AG04450 (cell line): ENCODE data around the gene EEIG2. TPM values are rescaled to one million over a fixed set of nuclear protein-coding genes. Genes with fewer than 3 reads are reported as not detected.

ENCODE experiments used
- CTCF ChIA-PET: fragments of 300-600, 350-600 bp; formaldehyde crosslinking; extraction: SDS; loops from one replicate; lab custom pipeline; 2022; ENCODE audit warnings: antibody characterized with exemption, inconsistent platforms; lab: Charles Lee
- POLR2A ChIA-PET: fragments of 350-600 bp; formaldehyde crosslinking; extraction: SDS; loops from one replicate; lab custom pipeline; 2021; ENCODE audit warnings: antibody characterized with exemption, inconsistent platforms; lab: Yijun Ruan, JAX
- DNase-seq: peaks from one replicate; pipeline ENCODE4 v3.0.0-alpha.2; 2011; ENCODE audit warnings: low read depth, low spot score
- H3K27ac ChIP-seq: one replicate; pipeline ENCODE4 v1.5.1; 2012; ENCODE audit warnings: low read depth, low read length, control low read depth
- H3K27me3 ChIP-seq: one replicate; pipeline ENCODE4 v1.6.0; 2012; ENCODE audit warnings: low read length; ENCODE audit not compliant: control insufficient read depth, insufficient read depth
- H3K4me3 ChIP-seq: 2 replicates; pipeline ENCODE4 v1.5.1; 2011; ENCODE audit warnings: mild to moderate bottlenecking, low read depth, low read length, control low read depth
- H3K9me3 ChIP-seq: 2 replicates; pipeline ENCODE4 v1.5.1; 2012; ENCODE audit warnings: low read length; ENCODE audit not compliant: control insufficient read depth, insufficient read depth
- polyA plus RNA-seq: library from polyadenylated mRNA; depleted of rRNA; stranded (reverse); fragments of >200 nt; gene quantifications from 2 replicates; pipeline ENCODE4 v1.2.3, GENCODE V29; 2011
- TF ChIP-seq, protein P1 (sequence below): IDR thresholded peaks from 2 replicates; pipeline ENCODE4 v1.5.1; 2011; ENCODE audit warnings: low read depth, low read length, control low read depth, inconsistent platforms

EEIG2 gene
- polyA plus RNA-seq, 1 experiment = 6.1 TPM

DNA sequence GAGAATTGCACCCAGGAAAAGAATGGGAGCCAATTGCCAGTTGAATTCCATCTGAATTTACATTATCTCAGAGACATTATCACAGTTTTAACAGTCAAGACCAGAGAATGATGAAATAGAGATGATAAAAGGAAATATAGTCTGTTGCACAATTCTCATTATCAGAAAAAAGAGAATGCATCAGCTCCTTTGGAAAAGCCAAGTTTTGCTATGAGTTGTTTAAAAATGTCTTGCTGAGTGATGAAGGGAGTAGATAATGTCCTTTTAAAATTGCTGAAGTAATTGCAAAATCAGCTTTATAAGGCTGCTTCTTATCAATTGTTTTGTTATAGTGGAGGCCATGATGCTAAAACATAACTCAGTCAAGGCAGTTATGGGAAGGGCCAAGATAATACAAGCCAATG lies 37.9 kb upstream of the EEIG2 start:
- ChIA-PET POLR2A (no interaction called here), CTCF (interaction anchor here (0.9 to 2.0 kb wide), 3 partner anchors 10 to 121 kb away, joined by 5 to 17 read pairs (median 8); partner anchors contain the start of gene EEIG2)
- Histone ChIP-seq H3K4me3 (no peak overlapping the region), H3K27me3 (peaks cover 4% of the 10 kb centered on the region), H3K9me3 (no peaks in the 10 kb centered on the region), H3K27ac (no peak overlapping the region)
- no peak for DNase-seq
- TF ChIP-seq, protein P1, sequence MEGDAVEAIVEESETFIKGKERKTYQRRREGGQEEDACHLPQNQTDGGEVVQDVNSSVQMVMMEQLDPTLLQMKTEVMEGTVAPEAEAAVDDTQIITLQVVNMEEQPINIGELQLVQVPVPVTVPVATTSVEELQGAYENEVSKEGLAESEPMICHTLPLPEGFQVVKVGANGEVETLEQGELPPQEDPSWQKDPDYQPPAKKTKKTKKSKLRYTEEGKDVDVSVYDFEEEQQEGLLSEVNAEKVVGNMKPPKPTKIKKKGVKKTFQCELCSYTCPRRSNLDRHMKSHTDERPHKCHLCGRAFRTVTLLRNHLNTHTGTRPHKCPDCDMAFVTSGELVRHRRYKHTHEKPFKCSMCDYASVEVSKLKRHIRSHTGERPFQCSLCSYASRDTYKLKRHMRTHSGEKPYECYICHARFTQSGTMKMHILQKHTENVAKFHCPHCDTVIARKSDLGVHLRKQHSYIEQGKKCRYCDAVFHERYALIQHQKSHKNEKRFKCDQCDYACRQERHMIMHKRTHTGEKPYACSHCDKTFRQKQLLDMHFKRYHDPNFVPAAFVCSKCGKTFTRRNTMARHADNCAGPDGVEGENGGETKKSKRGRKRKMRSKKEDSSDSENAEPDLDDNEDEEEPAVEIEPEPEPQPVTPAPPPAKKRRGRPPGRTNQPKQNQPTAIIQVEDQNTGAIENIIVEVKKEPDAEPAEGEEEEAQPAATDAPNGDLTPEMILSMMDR = no peak

DNA sequence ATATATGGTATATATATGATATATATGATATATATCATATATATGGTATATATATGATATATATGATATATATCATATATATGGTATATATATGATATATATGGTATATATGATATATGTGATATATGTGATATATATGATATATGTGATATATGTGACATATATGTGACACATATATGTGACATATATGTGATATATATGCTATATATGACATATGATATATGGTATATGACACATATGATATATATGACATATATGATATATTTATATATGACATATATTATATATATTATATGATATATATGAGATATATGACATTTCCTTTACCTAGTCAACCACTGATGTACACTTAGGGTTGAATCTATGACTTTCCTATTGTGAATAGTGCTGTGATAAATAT lies 36.1 kb upstream of the EEIG2 start:
- Histone ChIP-seq H3K27me3 (peaks cover 4% of the 10 kb centered on the region), H3K27ac (no peak overlapping the region), H3K9me3 (no peaks in the 10 kb centered on the region), H3K4me3 (no peak overlapping the region)
- ChIA-PET CTCF (interaction anchor here (1.4 kb wide), 1 partner anchor 11 kb away, joined by 4 read pairs; no protein-coding TSS in a partner anchor), POLR2A (no interaction called here)
- no peak for DNase-seq
- TF ChIP-seq, protein P1 = no peak

DNA sequence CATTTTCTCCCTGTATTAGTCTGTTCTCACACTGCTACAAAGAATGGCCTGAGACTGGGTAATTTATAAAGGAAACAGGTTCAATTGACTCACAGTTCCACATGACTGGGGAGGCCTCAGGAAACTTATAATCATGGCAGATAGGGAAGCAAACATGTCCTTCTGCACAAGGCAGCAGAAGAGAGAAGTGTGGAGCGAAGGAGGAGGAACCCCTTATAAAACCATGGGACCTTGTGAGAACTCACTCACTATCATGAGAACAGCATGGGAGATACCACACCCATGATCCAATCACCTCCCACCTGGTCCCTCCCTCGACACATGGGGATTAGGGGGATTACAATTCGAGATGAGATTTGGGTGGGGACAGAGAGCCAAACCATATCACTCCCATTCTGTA lies 35.2 kb upstream of the EEIG2 start:
- ChIA-PET POLR2A (no interaction called here), CTCF (interaction anchor here (0.9 to 1.4 kb wide), 2 partner anchors 12 to 35 kb away, joined by 3 to 4 read pairs; no protein-coding TSS in a partner anchor)
- no peak for DNase-seq

DNA sequence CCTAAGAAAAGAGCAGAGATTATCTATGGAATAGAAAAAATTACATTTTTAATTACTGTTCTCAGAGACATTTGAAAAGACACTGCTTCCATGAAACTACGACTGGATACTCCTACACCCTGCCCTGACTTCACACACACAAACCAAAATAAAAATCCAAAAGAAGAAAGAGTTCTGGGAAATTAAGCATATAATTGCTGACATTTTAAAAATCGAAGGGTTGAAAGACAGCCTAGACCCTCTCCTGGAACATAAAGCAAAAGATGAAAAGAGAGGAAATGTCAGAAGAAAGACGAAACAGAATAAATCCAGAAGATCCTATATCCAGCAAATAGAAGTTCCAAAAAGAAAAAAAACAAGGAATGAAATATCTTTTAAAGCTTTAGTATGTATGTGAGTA lies 32.8 kb upstream of the EEIG2 start:
- peaks cover 5% of the 10 kb centered on the region for H3K27me3 ChIP-seq
- ChIA-PET CTCF (no interaction called here), POLR2A (no interaction called here)
- TF ChIP-seq, protein P1 = no peak
- no peaks in the 10 kb centered on the region for H3K9me3 ChIP-seq
- no peak overlapping the region for H3K27ac ChIP-seq
- no peak for DNase-seq
- no peak overlapping the region for H3K4me3 ChIP-seq

More for the DNA sequence above, 35.2 kb upstream of the EEIG2 start:
- peaks cover 7% of the 10 kb centered on the region for H3K27me3 ChIP-seq
- TF ChIP-seq, protein P1 = no peak
- no peak overlapping the region for H3K4me3 ChIP-seq
- no peak overlapping the region for H3K27ac ChIP-seq
- H3K9me3 ChIP-seq = no peaks in the 10 kb centered on the region

DNA sequence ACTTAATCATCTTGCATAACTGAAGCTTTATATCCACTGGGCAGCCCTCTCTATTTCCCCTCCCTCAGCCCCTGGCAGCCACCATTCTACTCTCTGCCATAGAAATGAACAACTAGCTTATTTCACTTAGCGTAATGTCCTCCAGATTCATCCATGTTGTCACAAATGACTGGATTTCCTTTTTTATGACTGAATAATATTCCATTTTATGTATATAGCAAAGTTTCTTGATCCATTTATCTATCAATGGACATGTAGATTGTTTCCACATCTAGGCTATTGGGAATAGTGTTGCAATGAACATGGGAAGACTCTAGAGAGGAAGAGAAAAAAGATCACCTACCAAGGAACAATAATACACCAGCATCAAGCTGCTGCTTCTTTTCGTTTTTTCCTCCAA lies 32.1 kb upstream of the EEIG2 start:
- H3K27ac ChIP-seq = no peak overlapping the region
- peaks cover 7% of the 10 kb centered on the region for H3K27me3 ChIP-seq
- no peaks in the 10 kb centered on the region for H3K9me3 ChIP-seq
- no peak overlapping the region for H3K4me3 ChIP-seq
- ChIA-PET CTCF (no interaction called here), POLR2A (interaction anchor here (0.7 kb wide), 1 partner anchor 115 kb away, joined by 3 read pairs; no protein-coding TSS in a partner anchor)
- DNase-seq = no peak
- TF ChIP-seq, protein P1 = no peak
